ENCODE measurements around the gene MAPK1.
"Not testable (repeated sequence)": the region's sequence is repeated elsewhere in the genome, so short reads cannot be mapped to it uniquely, and the experiment has no call there.

- TF ChIP-seq, protein P1, sequence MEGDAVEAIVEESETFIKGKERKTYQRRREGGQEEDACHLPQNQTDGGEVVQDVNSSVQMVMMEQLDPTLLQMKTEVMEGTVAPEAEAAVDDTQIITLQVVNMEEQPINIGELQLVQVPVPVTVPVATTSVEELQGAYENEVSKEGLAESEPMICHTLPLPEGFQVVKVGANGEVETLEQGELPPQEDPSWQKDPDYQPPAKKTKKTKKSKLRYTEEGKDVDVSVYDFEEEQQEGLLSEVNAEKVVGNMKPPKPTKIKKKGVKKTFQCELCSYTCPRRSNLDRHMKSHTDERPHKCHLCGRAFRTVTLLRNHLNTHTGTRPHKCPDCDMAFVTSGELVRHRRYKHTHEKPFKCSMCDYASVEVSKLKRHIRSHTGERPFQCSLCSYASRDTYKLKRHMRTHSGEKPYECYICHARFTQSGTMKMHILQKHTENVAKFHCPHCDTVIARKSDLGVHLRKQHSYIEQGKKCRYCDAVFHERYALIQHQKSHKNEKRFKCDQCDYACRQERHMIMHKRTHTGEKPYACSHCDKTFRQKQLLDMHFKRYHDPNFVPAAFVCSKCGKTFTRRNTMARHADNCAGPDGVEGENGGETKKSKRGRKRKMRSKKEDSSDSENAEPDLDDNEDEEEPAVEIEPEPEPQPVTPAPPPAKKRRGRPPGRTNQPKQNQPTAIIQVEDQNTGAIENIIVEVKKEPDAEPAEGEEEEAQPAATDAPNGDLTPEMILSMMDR (IDR thresholded peaks at IDR 0.05) = not testable (repeated sequence)
- TF ChIP-seq POLR2A (IDR thresholded peaks at IDR 0.05) = not testable (repeated sequence)
These were observed 28.2 kb downstream of the MAPK1 start for GRCh38 chr22:21839104-21839764.
